BJ (cell line): ENCODE results near the gene BAIAP2L1. TPM values are rescaled to one million over a fixed set of nuclear protein-coding genes. Genes with fewer than 3 reads are reported as not detected.

ENCODE experiments used
- CTCF ChIA-PET: fragments of 350-600 bp; formaldehyde crosslinking; extraction: SDS; loops from one replicate; lab custom pipeline; 2021; ENCODE audit warnings: antibody characterized with exemption, inconsistent platforms; lab: Yijun Ruan, JAX
- POLR2A ChIA-PET: fragments of 300-600 bp; sonication (Branson Sonifier 250); formaldehyde crosslinking; extraction: SDS; loops from one replicate; lab custom pipeline; 2021; ENCODE audit warnings: antibody characterized with exemption; lab: Charles Lee
- DNase-seq: peaks from one replicate; pipeline ENCODE4 v3.0.0-alpha.2; 2011; ENCODE audit warnings: low read depth
- H3K27me3 ChIP-seq: 2 replicates; pipeline ENCODE4 v1.6.0; 2011; ENCODE audit warnings: low read length; ENCODE audit not compliant: control insufficient read depth, insufficient read depth
- H3K36me3 ChIP-seq: 2 replicates; pipeline ENCODE4 v1.5.1; 2011; ENCODE audit warnings: low read length; ENCODE audit not compliant: control insufficient read depth, insufficient read depth
- H3K4me3 ChIP-seq: 2 replicates; pipeline ENCODE4 v1.5.1; 2011; ENCODE audit warnings: low read depth, mild to moderate bottlenecking, control low read depth, low read length
- CTCF ChIP-seq: IDR thresholded peaks from 2 replicates; pipeline ENCODE4 v1.5.1; 2011; ENCODE audit warnings: low read depth, mild to moderate bottlenecking, control low read depth, inconsistent platforms, low read length, moderate library complexity; ENCODE audit not compliant: insufficient read depth
- polyA plus RNA-seq: library from polyadenylated mRNA; depleted of rRNA; stranded (reverse); fragments of >200 nt; gene quantifications from 2 replicates; pipeline ENCODE4 v1.2.3, GENCODE V29; 2011

Gene BAIAP2L1
- polyA plus RNA-seq, 1 experiment, result 11.4 TPM

DNA sequence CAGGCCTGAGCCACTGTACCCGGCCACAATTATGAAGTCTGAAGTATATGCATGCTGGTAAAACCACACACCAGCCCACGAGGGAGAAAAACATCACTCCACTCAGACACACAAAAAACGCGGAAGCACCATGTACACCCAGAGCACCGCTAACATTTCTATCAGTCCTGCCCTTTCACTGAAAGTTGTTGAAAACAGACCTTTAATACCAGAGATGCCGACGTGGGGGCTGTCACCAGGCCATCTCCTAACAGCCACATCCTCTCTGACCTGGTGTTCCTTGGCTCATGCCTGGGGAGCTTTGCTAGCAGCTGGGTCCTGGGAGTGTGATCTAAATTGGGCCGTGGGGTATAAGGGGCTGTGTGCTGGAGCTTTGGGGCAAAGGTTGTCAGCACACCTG, 49.8 kb downstream of the BAIAP2L1 start:
- Histone ChIP-seq H3K36me3 (no peaks in the 10 kb centered on the region), H3K4me3 (no peak overlapping the region), H3K27me3 (no peaks in the 10 kb centered on the region)
- no peak for TF ChIP-seq CTCF
- ChIA-PET CTCF (no interaction called here), POLR2A (no interaction called here)
- DNase-seq, result no peak

GRCh38 chr7:98348726-98349474, 52.0 kb downstream of the BAIAP2L1 start:
- POLR2A ChIA-PET, result no interaction called here
- Histone ChIP-seq H3K27me3 (no peaks in the 10 kb centered on the region), H3K4me3 (no peak overlapping the region), H3K36me3 (no peaks in the 10 kb centered on the region)
- DNase-seq, result no peak
- no peak for TF ChIP-seq CTCF
- CTCF ChIA-PET, result no interaction called here

DNA sequence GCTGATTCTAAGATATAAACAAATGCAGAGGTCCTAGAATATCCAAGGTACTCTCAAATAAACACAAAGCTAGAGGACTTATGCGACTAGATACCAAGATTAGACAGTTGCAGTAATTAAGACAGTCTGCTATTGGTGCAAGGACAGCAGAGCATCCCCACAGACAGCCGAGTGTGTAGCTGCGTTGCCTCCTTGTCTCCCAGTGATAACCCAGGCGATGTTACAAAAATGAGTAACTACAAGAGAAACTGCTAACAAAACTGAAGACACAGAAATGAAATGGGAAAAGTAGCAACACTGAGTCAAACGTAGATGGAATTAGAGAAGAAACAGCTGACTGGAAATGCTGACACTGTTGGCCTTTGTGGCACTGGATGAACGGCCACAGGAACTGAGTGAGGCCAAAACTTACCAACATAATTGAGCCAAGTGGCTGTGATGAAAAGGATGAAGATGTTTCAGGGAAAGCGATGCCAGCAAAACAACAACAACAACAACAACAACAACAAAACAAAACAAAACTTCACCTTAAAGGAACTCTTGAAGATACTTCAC, 54.3 kb downstream of the BAIAP2L1 start:
- POLR2A ChIA-PET, result no interaction called here
- no peak for TF ChIP-seq CTCF
- Histone ChIP-seq H3K27me3 (no peaks in the 10 kb centered on the region), H3K36me3 (no peaks in the 10 kb centered on the region), H3K4me3 (no peak overlapping the region)
- no peak for DNase-seq
- CTCF ChIA-PET, result interaction anchor here (1.9 kb wide), 1 partner anchor 55 kb away, joined by 5 read pairs; the partner anchor contains the start of gene BAIAP2L1

DNA sequence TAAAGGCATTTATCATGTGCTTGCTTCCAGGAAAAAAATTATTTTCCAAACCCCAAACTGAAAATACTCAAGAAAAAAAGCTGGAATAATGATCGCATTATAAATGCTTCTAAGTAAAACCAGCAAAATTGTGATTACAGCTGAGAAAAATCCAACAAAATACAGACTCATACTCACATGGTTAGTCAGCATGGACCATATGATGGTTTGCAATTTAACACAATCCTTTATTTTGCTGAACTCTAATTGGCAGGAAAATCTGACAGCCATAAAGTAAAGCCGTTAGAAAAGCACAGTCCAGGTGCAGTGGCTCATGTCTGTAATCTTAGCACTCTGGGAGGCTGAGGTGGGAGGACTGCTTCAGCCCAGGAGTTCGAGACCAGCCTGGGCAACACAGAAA, 59.8 kb downstream of the BAIAP2L1 start:
- TF ChIP-seq CTCF, result no peak
- Histone ChIP-seq H3K4me3 (no peak overlapping the region), H3K36me3 (no peaks in the 10 kb centered on the region), H3K27me3 (no peaks in the 10 kb centered on the region)
- CTCF ChIA-PET, result interaction anchor here (0.6 kb wide), 1 partner anchor 69 kb away, joined by 3 read pairs; no protein-coding TSS in a partner anchor
- peak; percentile 65 for DNase-seq
- POLR2A ChIA-PET, result no interaction called here

- POLR2A ChIA-PET, result no interaction called here
- no peak for TF ChIP-seq CTCF
- Histone ChIP-seq H3K4me3 (no peak overlapping the region), H3K36me3 (no peaks in the 10 kb centered on the region), H3K27me3 (no peaks in the 10 kb centered on the region)
- no peak for DNase-seq
- CTCF ChIA-PET, result no interaction called here
Observed at GRCh38 chr7:98339043-98339442, 61.8 kb downstream of the BAIAP2L1 start.
